HEK293 (cell line): ENCODE data around the gene AGO3.
A peak's percentile ranks its signal among the peaks of the same experiment; 100 is the strongest.

ENCODE experiments used
- OVOL3 ChIP-seq: fragments of 450-650 bp; formaldehyde crosslinking; IDR thresholded peaks from 2 replicates; pipeline ENCODE4 v1.5.1; 2016; ENCODE audit warnings: missing biosample characterization, missing genetic modification characterization
- PRDM1 ChIP-seq: fragments of 450-650 bp; formaldehyde crosslinking; IDR thresholded peaks from 2 replicates; pipeline ENCODE4; 2016; ENCODE audit warnings: missing biosample characterization, missing genetic modification characterization
- PRDM4 ChIP-seq: fragments of 450-650 bp; formaldehyde crosslinking; IDR thresholded peaks from 2 replicates; pipeline ENCODE4 v1.5.1; 2017; ENCODE audit warnings: missing biosample characterization, missing genetic modification characterization
- PRDM6 ChIP-seq: fragments of 450-650 bp; formaldehyde crosslinking; IDR thresholded peaks from 2 replicates; pipeline ENCODE4 v1.5.1; 2017; ENCODE audit warnings: missing biosample characterization, missing genetic modification characterization
- REST ChIP-seq: fragments of 450-650 bp; formaldehyde crosslinking; IDR thresholded peaks from 2 replicates; pipeline ENCODE4 v1.5.1; 2016; ENCODE audit warnings: missing biosample characterization, missing genetic modification characterization
- SETDB1 ChIP-seq: IDR thresholded peaks from one replicate; pipeline ENCODE4 v1.6.1; 2017; ENCODE audit warnings: mild to moderate bottlenecking, low read length, moderate library complexity, mixed read lengths; ENCODE audit not compliant: insufficient read length
- SP3 ChIP-seq: fragments of 450-650 bp; formaldehyde crosslinking; IDR thresholded peaks from 2 replicates; pipeline ENCODE4 v1.5.1; 2016; ENCODE audit warnings: missing biosample characterization, missing genetic modification characterization
- TRIM28 ChIP-seq: IDR thresholded peaks from 2 replicates; pipeline ENCODE4 v1.6.1; 2011; ENCODE audit warnings: low read length, control low read depth, borderline replicate concordance
- ZBTB21 ChIP-seq: fragments of 450-650 bp; formaldehyde crosslinking; IDR thresholded peaks from 2 replicates; pipeline ENCODE4 v1.5.1; 2017; ENCODE audit warnings: missing biosample characterization, missing genetic modification characterization
- ZEB2 ChIP-seq: fragments of 450-650 bp; formaldehyde crosslinking; IDR thresholded peaks from 2 replicates; pipeline ENCODE4 v1.5.1; 2016; ENCODE audit warnings: missing biosample characterization, missing genetic modification characterization
- ZFHX2 ChIP-seq: fragments of 450-650 bp; formaldehyde crosslinking; conservative IDR thresholded peaks from 2 replicates; pipeline ENCODE4 v1.5.1; 2016; ENCODE audit warnings: missing biosample characterization, missing genetic modification characterization
- ZNF114 ChIP-seq: fragments of 450-650 bp; formaldehyde crosslinking; IDR thresholded peaks from 2 replicates; pipeline ENCODE4 v1.5.0; 2017; ENCODE audit warnings: missing biosample characterization, missing genetic modification characterization
- ZNF140 ChIP-seq: fragments of 450-650 bp; formaldehyde crosslinking; IDR thresholded peaks from 2 replicates; pipeline ENCODE4 v1.5.1; 2016; ENCODE audit warnings: missing biosample characterization, missing genetic modification characterization
- ZNF146 ChIP-seq: fragments of 450-650 bp; formaldehyde crosslinking; IDR thresholded peaks from 2 replicates; pipeline ENCODE4 v1.5.1; 2016; ENCODE audit warnings: missing biosample characterization, missing genetic modification characterization
- ZNF19 ChIP-seq: fragments of 450-650 bp; formaldehyde crosslinking; IDR thresholded peaks from 2 replicates; pipeline ENCODE4; 2016; ENCODE audit warnings: missing biosample characterization, missing genetic modification characterization, low read depth
- ZNF274 ChIP-seq, 2 experiments: fragments of 200-500 bp in 1 of 2; fragments of 450-650 bp in 1 of 2; sonication (Bioruptor generic) in 1 of 2; formaldehyde crosslinking in 1 of 2; IDR thresholded peaks; 2 replicates each; pipeline versions ENCODE4 v1.5.1 to v1.6.1; 2014 to 2016; ENCODE audit warnings: borderline replicate concordance in 1 of 2, inconsistent platforms in 1 of 2, low read length in 1 of 2, missing biosample characterization in 1 of 2, missing genetic modification characterization in 1 of 2
- ZNF292 ChIP-seq: fragments of 450-650 bp; formaldehyde crosslinking; IDR thresholded peaks from 2 replicates; pipeline ENCODE4 v1.5.1; 2016; ENCODE audit warnings: low read depth, missing biosample characterization, missing genetic modification characterization, borderline replicate concordance
- ZNF391 ChIP-seq: fragments of 450-650 bp; formaldehyde crosslinking; IDR thresholded peaks from 2 replicates; pipeline ENCODE4 v1.5.1; 2016; ENCODE audit warnings: low read depth, missing biosample characterization, missing genetic modification characterization, borderline replicate concordance
- ZNF404 ChIP-seq: fragments of 450-650 bp; formaldehyde crosslinking; IDR thresholded peaks from 2 replicates; pipeline ENCODE4 v1.5.1; 2017; ENCODE audit warnings: missing biosample characterization, missing genetic modification characterization
- ZNF426 ChIP-seq: fragments of 450-650 bp; formaldehyde crosslinking; IDR thresholded peaks from 2 replicates; pipeline ENCODE4 v1.5.1; 2017; ENCODE audit warnings: missing biosample characterization, missing genetic modification characterization, mild to moderate bottlenecking, inconsistent platforms, moderate library complexity
- ZNF449 ChIP-seq: fragments of 450-650 bp; formaldehyde crosslinking; IDR thresholded peaks from 2 replicates; pipeline ENCODE4 v1.5.1; 2017; ENCODE audit warnings: missing biosample characterization, mild to moderate bottlenecking, missing genetic modification characterization, moderate library complexity
- ZNF548 ChIP-seq: fragments of 450-650 bp; formaldehyde crosslinking; IDR thresholded peaks from 2 replicates; pipeline ENCODE4 v1.5.1; 2016; ENCODE audit warnings: missing biosample characterization, missing genetic modification characterization
- ZNF624 ChIP-seq: fragments of 450-650 bp; formaldehyde crosslinking; IDR thresholded peaks from 2 replicates; pipeline ENCODE4 v1.5.1; 2017; ENCODE audit warnings: missing biosample characterization, missing genetic modification characterization
- ZNF785 ChIP-seq: fragments of 450-650 bp; formaldehyde crosslinking; IDR thresholded peaks from 2 replicates; pipeline ENCODE4 v1.5.1; 2016; ENCODE audit warnings: missing biosample characterization, missing genetic modification characterization
- ZNF791 ChIP-seq: fragments of 450-650 bp; formaldehyde crosslinking; IDR thresholded peaks from 2 replicates; pipeline ENCODE4 v1.5.1; 2016; ENCODE audit warnings: missing biosample characterization, missing genetic modification characterization
- ZNF792 ChIP-seq: fragments of 450-650 bp; formaldehyde crosslinking; IDR thresholded peaks from 2 replicates; pipeline ENCODE4 v1.5.1; 2016; ENCODE audit warnings: missing biosample characterization, missing genetic modification characterization
- ZNF843 ChIP-seq: fragments of 450-650 bp; formaldehyde crosslinking; IDR thresholded peaks from 2 replicates; pipeline ENCODE4 v1.5.1; 2016; ENCODE audit warnings: missing biosample characterization, missing genetic modification characterization
- ZSCAN5A ChIP-seq: fragments of 450-650 bp; formaldehyde crosslinking; IDR thresholded peaks from 2 replicates; pipeline ENCODE4 v1.5.1; 2016; ENCODE audit warnings: missing biosample characterization, missing genetic modification characterization

Gene AGO3

GRCh38 chr1:35931446-35932157 is 697 bp downstream of the AGO3 start (continued):
- no peak for TF ChIP-seq PRDM1 (tag by site-specific recombination)
- TF ChIP-seq OVOL3 = no peak
- TF ChIP-seq ZNF292 (tag by site-specific recombination) = no peak
- TF ChIP-seq ZNF114 (tag by site-specific recombination) = no peak
- TF ChIP-seq ZNF624 = no peak
- TF ChIP-seq PRDM6 (tag by site-specific recombination) = no peak
- no peak; the same call in 1 of the 2 replicates for TF ChIP-seq PRDM4 (tag by site-specific recombination)
- no peak for TF ChIP-seq ZNF791 (tag by site-specific recombination)
- no peak for TF ChIP-seq SETDB1
- no peak for TF ChIP-seq ZNF785 (tag by site-specific recombination)
- no peak for TF ChIP-seq ZNF792
- no peak for TF ChIP-seq REST (tag by site-specific recombination)
- no peak for TF ChIP-seq ZBTB21
- no peak for TF ChIP-seq ZNF19 (tag by site-specific recombination)
- no peak for TF ChIP-seq ZNF404 (tag by site-specific recombination)
- TF ChIP-seq ZNF140 (tag by site-specific recombination) = no peak
- no peak for TF ChIP-seq ZFHX2 (tag by site-specific recombination)
- TF ChIP-seq SP3 = peak; percentile 43
- TF ChIP-seq ZSCAN5A (tag by site-specific recombination) = 0 out of 2 replicates have a peak, but pooled peaks have one; percentile 4
- TF ChIP-seq ZNF449 = no peak
- no peak for TF ChIP-seq ZNF146 (tag by site-specific recombination)
- TF ChIP-seq ZNF426 (tag by site-specific recombination) = no peak
- peak; percentile 91 for TF ChIP-seq ZEB2 (tag by site-specific recombination)
- no peak for TF ChIP-seq ZNF843 (tag by site-specific recombination)
- no peak for TF ChIP-seq ZNF391
- TF ChIP-seq ZNF274 (IDR thresholded peaks at IDR 0.05; ENCODE audit: low read length) = no peak
- no peak for TF ChIP-seq ZNF274 (tag by site-specific recombination; IDR thresholded peaks at IDR 0.05; ENCODE audit: borderline replicate concordance)
- no peak for TF ChIP-seq ZNF548 (tag by site-specific recombination)
- no peak for TF ChIP-seq TRIM28
